Measurements from ENCODE around the gene RNF150. TPM values are rescaled to one million over a fixed set of nuclear protein-coding genes. Genes with fewer than 3 reads are reported as not detected.
"Not testable (repeated sequence)": the region's sequence is repeated elsewhere in the genome, so short reads cannot be mapped to it uniquely, and the experiment has no call there.

The RNF150 gene
- total RNA-seq, result under 1 TPM in 1 of 3 donors, not detected in 2; 0.03 TPM

DNA sequence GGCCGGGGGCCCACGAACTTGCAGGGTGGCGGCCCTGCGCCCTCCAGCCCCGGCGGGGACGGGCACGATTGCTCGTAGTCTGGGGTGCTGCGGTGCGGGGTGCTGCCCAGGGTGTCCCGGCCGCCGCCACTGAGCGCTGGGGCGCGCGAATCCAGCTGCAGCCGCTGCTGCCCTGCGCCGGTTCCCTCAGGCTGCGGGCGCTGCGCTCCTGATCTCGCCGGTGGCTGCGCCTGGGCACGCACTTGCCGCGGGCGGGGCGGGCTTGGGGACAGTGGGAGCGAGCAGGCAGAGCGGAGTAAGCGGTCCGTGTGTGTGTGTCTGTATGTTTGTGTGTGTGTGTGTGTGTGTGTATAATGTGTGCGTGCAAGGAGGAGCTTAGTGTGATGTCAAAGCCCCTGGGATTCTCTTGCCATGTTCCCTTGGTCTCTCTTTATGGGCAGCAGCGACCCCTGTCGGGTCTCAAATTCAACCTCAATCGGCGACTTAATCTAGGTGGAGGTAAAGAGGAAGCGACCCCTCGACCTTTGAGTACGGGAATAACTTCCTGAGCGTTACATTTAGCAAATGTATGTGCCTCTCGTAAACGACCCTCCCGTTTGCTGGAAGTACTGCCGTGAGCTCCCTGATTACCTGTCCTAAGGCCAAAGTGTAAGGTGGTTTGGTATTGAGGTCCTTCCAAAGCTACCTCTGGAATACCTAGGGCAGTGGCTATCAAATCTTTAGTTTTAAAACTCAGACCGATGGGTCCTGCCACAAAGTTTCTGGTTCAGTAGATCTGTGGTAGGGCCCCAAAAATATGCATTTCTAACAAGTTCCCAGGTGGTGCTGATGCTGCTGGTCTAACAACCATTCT is at the start of gene RNF150:
Gene RNF150 (minus strand): TSS at position 324 of the 853 bp plus-strand sequence.
- ATAC-seq (peak; percentile 75 to 78), DNase-seq (no peak)
- no peaks in the 10 kb centered on the region for H3K9me3 Mint-ChIP-seq
- H3K4me3 Mint-ChIP-seq, result peak within 1 kb of the TSS; percentile 80
- peaks cover 15% of the 10 kb centered on the region for H3K4me1 Mint-ChIP-seq (ENCODE audit: low read depth)
- no peaks in the 10 kb centered on the region for H3K36me3 Mint-ChIP-seq (ENCODE audit: insufficient read depth)
- H3K27me3 Mint-ChIP-seq (ENCODE audit: low read depth), result peaks cover 65% of the 10 kb centered on the region

DNA sequence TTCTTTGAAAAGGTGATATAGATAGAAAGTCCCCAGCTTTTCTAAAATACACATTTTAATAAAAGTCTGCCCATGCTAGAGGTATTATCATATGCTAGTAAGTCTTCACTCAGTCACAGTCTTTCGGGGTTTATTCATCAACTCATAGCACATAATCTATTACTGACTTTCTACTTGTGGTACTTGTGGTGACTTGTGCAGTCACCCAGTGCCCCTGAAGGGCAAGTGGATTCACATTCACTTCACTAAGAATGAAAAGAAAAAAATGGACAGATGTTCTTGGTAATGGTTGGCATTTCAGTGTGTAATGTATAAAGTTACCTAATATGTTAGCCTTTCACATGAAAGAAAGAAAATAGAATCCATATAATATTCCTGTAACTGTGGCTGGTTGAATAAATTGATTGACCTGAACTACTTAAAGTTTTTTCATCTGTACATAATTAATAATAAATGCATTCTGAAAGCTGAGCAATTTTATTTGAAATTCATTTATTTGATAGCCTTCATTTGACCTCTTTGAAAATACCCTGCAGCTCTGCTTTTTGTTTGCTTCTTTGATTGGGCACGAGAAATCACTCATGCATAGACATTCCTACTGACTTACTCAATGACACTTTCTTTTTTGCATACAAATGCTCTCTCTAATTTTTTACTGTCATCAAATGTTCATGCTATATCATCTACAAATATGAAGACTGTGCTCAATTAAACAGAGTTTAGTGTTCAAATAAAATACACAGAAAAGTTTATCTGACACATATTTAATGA is 47.9 kb upstream of the RNF150 start:
- no peak for DNase-seq
- H3K4me1 Mint-ChIP-seq (ENCODE audit: low read depth), result no peaks in the 10 kb centered on the region
- H3K9me3 Mint-ChIP-seq, result no peaks in the 10 kb centered on the region
- H3K27me3 Mint-ChIP-seq (ENCODE audit: low read depth), result peaks cover 14% of the 10 kb centered on the region
- no peak overlapping the region for H3K4me3 Mint-ChIP-seq
- no peaks in the 10 kb centered on the region for H3K36me3 Mint-ChIP-seq (ENCODE audit: insufficient read depth)
- no peak for ATAC-seq

DNA sequence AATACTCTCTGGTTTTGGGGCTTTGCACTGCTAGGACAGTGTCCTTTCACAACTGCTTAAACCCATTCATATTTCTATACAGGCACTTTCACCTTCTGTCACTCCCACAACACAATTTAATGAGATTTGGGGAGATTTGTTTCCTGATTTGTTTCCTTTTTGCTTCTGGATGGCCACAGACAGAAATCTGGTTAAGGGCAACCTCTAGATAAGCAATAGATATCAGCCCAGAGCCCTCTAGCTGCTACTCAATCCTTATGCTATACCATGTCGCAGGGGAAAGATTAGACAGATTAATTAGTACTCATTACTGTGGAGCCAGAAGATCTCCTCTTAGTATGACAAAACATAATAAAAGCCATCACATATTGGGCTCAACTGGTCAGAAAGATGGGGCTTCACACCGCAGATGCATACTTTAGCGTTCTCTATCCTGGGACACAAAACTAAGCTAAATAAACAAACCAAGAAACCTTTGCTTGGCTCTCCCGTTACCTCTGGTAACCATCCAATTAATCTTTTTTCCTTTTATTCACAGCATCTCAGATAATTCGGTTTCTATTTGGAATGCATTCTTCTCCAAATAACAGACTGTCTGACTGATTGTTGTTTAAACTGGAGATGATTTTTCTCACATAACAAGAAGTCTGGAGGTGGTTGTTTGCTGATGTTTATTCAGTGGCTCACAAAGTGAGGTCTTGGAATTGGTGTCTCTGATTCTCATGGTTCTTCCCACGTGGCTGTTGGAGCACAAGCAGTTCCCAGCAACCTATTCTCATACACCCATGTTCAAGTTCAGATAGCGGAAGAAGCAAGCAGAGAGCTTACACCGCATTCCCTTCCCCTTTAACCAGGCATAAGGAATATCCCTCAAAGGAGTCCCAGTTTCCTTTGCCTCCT is 46.5 kb upstream of the RNF150 start:
- no peak for DNase-seq
- Mint-ChIP-seq H3K9me3 (no peaks in the 10 kb centered on the region), H3K4me1 (ENCODE audit: low read depth) (no peaks in the 10 kb centered on the region), H3K27me3 (ENCODE audit: low read depth) (peaks cover 14% of the 10 kb centered on the region), H3K36me3 (ENCODE audit: insufficient read depth) (no peaks in the 10 kb centered on the region), H3K4me3 (no peak overlapping the region)
- no peak for ATAC-seq

DNA sequence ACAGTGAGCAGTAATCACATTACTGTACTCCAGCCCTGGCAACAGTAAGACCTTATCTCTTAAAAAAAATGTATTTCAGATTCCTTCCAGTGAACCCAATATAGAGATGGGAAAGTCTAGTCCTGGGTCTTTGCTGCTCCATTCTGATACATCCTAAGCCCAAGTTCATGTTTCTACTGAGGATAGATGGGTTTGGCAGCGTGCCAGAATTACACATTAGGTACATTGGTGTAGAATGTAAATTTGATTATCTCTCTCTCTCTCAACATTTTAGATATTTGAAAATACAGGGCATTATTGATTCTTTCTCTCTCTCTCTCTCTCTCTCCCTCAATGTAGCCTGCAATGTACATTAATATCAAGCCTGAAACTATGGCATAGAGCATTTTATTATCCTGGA is 43.9 kb upstream of the RNF150 start:
- no peaks in the 10 kb centered on the region for H3K9me3 Mint-ChIP-seq
- ATAC-seq, result no peak
- H3K4me3 Mint-ChIP-seq, result no peak overlapping the region
- no peaks in the 10 kb centered on the region for H3K4me1 Mint-ChIP-seq (ENCODE audit: low read depth)
- no peaks in the 10 kb centered on the region for H3K36me3 Mint-ChIP-seq (ENCODE audit: insufficient read depth)
- DNase-seq, result no peak
- peaks cover 12% of the 10 kb centered on the region for H3K27me3 Mint-ChIP-seq (ENCODE audit: low read depth)

DNA sequence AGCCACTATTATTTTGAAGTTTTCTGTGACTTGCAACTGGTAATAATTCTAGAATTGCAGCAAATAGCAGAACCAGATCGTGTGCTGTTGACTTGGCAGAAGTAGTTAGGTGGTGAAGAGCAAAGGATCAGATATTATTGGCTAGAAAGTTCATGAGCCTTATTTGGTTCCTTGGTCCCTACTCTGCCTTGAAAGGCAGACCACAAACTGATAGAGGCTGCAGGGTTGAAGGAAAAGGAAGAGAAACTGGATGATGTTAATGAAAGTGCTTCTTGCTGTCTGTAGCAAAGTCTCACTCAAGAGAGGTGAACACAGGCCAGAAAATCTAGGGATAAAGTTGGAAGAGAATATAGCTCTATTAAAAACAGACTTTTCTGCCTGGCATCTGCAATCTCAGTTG is 41.2 kb upstream of the RNF150 start:
- Mint-ChIP-seq H3K4me3 (no peak overlapping the region), H3K4me1 (ENCODE audit: low read depth) (no peaks in the 10 kb centered on the region), H3K9me3 (no peaks in the 10 kb centered on the region), H3K27me3 (ENCODE audit: low read depth) (peaks cover 6% of the 10 kb centered on the region), H3K36me3 (ENCODE audit: insufficient read depth) (no peaks in the 10 kb centered on the region)
- ATAC-seq, result no peak
- no peak for DNase-seq

DNA sequence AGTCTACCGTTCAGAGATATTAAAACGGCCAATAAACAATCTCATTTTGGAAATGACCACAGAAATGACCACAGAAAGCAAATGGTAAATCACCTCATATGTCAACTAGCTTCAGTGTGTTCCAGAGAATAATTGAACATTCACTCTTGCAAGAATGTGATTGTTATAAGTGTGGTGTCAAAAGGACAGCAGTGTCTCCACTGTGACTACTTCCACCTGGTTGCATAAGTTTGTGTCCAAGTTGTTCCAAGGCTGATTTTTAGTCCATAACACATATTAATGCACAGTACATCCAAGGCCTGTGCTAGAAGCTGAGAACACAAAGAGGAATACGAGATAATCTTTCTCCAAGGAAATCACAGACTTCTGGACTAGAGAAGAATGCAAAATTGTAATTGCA is 37.4 kb upstream of the RNF150 start:
- Mint-ChIP-seq H3K27me3 (ENCODE audit: low read depth) (peaks cover 3% of the 10 kb centered on the region), H3K9me3 (no peaks in the 10 kb centered on the region), H3K4me1 (ENCODE audit: low read depth) (no peaks in the 10 kb centered on the region), H3K36me3 (ENCODE audit: insufficient read depth) (no peaks in the 10 kb centered on the region), H3K4me3 (no peak overlapping the region)
- DNase-seq (no peak), ATAC-seq (no peak)

DNA sequence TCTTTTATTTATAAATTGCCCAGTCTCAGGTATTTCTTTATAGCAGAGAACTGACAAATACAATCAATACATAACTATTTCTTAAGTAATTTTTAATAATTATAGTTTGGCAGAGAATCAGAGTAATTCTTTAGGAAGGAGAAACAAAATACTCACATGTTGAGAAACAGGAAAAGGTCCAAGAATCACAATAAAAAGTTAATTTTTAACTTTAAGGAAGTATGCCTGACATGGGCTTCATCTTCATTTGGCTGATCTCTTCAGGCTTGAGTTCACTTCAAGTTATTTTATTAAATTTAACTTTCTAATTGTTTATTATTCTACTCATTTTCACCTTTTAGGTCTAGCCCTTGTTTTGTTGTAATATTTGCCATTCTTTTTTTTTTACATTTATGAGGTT is 36.1 kb upstream of the RNF150 start:
- DNase-seq, result no peak
- peaks cover 7% of the 10 kb centered on the region for H3K27me3 Mint-ChIP-seq (ENCODE audit: low read depth)
- no peaks in the 10 kb centered on the region for H3K9me3 Mint-ChIP-seq
- no peak for ATAC-seq
- no peaks in the 10 kb centered on the region for H3K4me1 Mint-ChIP-seq (ENCODE audit: low read depth)
- no peaks in the 10 kb centered on the region for H3K36me3 Mint-ChIP-seq (ENCODE audit: insufficient read depth)
- no peak overlapping the region for H3K4me3 Mint-ChIP-seq

DNA sequence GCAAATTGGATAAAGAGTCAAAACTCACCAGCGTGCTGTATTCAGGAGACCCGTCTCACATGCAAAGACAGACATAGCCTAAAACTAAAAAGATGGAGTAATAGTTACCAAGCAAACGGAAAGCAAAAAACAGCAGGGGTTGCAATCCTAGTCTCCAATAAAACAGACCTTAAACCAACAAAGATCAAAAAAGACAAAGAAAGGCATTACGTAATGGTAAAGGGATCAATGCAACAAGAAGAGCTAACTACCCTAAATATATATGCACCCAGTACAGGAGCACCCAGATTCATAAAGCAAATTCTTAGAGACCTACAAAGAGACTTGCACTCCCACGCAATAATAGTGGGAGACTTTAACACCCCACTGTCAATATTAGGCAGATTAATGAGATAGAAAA is 31.7 kb upstream of the RNF150 start:
- not testable (repeated sequence) for H3K9me3 Mint-ChIP-seq; H3K36me3 Mint-ChIP-seq (ENCODE audit: insufficient read depth); ATAC-seq; H3K4me1 Mint-ChIP-seq (ENCODE audit: low read depth); H3K4me3 Mint-ChIP-seq; DNase-seq
- H3K27me3 Mint-ChIP-seq (ENCODE audit: low read depth), result peaks cover 18% of the 10 kb centered on the region

DNA sequence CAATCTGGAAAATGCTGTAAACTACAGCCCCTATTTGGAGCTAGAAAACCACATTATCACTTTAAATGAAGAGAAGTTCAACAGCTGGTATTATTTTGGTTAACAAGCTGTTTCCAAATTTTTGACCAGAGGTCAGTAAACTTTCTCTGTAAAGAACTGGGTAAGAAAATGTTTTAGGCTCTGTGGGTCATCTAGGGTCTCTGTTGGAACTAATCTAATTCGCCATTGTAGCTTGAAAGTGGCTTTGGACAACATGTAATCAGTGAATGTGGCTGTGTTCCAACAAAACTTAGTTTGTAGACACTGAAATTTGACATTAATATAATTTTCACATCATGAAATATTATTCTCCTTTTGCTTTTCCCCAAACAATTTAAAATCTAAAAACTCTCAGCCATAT is 25.8 kb upstream of the RNF150 start:
- peaks cover 11% of the 10 kb centered on the region for H3K27me3 Mint-ChIP-seq (ENCODE audit: low read depth)
- H3K9me3 Mint-ChIP-seq, result peaks cover 4% of the 10 kb centered on the region
- no peak for DNase-seq
- no peaks in the 10 kb centered on the region for H3K36me3 Mint-ChIP-seq (ENCODE audit: insufficient read depth)
- H3K4me1 Mint-ChIP-seq (ENCODE audit: low read depth), result no peaks in the 10 kb centered on the region
- H3K4me3 Mint-ChIP-seq, result no peak overlapping the region
- no peak for ATAC-seq

DNA sequence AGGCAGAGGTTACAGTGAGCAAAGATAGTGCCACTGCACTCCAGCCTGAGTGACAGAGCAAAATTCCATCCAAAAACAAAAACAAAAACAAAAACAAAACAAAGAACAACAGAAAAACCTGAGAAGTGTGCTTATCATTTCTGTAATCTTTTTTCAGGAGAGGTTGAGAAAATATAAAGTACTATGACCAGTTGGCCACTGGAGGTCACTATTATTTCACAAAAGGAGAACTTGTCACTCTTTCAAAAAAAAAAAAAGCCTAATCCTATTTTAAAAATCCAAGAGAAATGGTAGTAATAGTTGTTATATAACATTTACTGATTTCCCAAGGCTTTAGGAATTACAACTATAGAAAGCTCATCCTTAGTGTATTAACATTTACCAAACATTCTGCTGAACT is 24.9 kb upstream of the RNF150 start:
- ATAC-seq (no peak), DNase-seq (no peak)
- Mint-ChIP-seq H3K4me1 (ENCODE audit: low read depth) (no peaks in the 10 kb centered on the region), H3K9me3 (peaks cover 4% of the 10 kb centered on the region), H3K36me3 (ENCODE audit: insufficient read depth) (no peaks in the 10 kb centered on the region), H3K27me3 (ENCODE audit: low read depth) (peaks cover 6% of the 10 kb centered on the region), H3K4me3 (no peak overlapping the region)

DNA sequence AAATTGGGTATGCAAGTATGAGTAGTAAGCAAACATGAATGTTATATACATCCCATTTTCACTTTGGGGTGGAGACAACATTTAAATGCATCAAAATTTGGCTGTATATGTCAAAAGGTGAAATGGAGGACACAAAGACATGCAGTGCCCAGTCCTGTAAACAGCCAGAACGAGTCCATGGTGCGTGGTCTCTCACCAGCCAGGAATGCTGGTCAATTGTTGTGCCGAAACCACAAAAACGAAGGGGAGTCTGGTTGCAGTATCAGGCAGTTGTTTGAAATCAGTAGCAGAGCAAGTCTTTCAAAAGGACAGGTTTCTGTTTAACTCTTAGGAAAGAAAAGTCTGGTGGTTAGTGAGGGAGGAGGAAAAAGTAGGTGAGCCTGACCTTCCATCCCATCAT is 22.3 kb upstream of the RNF150 start:
- DNase-seq, result no peak
- ATAC-seq, result no peak
- H3K36me3 Mint-ChIP-seq (ENCODE audit: insufficient read depth), result no peaks in the 10 kb centered on the region
- H3K27me3 Mint-ChIP-seq (ENCODE audit: low read depth), result no peaks in the 10 kb centered on the region
- H3K9me3 Mint-ChIP-seq, result no peaks in the 10 kb centered on the region
- H3K4me1 Mint-ChIP-seq (ENCODE audit: low read depth), result no peaks in the 10 kb centered on the region
- H3K4me3 Mint-ChIP-seq, result no peak overlapping the region

DNA sequence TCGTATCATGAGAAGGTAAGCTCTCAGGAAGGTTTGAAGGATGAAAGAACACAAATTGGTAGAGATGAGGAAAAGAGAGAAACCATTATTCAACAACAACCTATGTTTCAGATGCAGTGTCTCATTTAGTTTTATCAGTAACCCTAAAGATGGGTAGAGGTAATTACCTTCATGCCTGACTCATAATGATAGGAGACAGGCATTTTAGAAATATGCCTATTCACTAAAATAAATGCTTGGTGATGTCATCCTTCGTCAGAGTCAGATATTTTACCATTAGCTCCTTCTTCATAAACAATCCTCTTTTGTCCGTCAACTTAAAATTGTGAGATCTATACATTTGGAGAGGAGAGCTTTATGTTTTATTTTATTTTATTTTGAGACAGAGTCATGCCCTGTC is 21.5 kb upstream of the RNF150 start:
- Mint-ChIP-seq H3K4me1 (ENCODE audit: low read depth) (no peaks in the 10 kb centered on the region), H3K27me3 (ENCODE audit: low read depth) (no peaks in the 10 kb centered on the region), H3K9me3 (no peaks in the 10 kb centered on the region), H3K4me3 (no peak overlapping the region), H3K36me3 (ENCODE audit: insufficient read depth) (no peaks in the 10 kb centered on the region)
- DNase-seq, result no peak
- no peak for ATAC-seq

DNA sequence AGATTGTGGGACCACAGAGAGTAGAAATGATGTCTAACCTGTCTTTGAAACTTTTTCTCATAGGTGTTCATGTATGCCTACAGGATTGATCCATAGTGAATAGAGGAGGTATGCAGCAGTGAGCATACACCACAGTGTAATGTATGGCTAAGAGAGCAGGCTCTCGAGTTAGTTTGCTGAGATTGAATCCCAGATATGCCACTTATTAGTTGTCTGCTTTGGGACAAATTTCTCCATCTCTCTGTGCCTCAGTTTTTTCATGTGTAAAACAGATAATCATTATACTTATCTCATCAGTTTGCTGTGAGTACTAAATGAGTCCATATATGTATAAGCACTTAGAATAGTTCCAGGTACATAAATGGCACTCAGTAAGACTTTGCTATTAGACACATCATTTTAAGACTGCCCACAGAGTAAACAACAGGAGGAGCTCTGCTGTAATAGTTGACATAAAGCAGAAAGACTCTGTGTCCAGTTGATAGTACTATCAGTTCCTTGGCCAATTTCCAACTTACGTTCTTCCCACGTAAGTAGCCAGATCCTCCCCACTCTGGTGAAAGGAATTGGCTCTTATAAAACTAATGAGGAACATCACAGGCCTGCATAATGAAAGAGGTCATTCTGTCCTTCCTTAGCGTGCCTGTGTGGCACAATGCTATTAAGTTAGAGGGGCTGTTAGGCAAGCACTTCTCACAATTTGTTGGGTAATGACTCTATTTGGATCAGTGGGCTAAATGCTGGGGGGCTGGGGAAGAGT is 20.7 kb upstream of the RNF150 start:
- Mint-ChIP-seq H3K36me3 (ENCODE audit: insufficient read depth) (no peaks in the 10 kb centered on the region), H3K27me3 (ENCODE audit: low read depth) (no peaks in the 10 kb centered on the region), H3K9me3 (no peaks in the 10 kb centered on the region), H3K4me1 (ENCODE audit: low read depth) (no peaks in the 10 kb centered on the region), H3K4me3 (no peak overlapping the region)
- ATAC-seq (no peak), DNase-seq (no peak)

DNA sequence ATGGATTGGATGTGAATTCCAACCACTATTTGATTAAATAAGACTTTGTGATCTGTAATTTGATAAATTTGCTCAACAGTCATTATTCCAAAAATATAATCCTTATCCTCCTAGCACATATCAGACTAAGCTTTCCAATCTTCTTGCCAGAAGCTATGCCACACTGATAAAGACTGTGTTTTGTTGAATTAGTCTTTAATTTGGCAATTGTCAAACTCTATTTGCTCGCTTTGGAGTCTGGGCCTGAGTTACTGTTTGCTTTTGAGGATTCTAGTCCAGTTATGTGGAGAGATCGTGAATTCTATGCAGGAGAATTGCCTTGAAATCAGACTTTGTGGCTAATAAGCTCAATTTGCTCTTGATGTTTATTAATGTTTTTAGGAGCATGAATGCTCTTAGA is 10.9 kb upstream of the RNF150 start:
- no peaks in the 10 kb centered on the region for H3K36me3 Mint-ChIP-seq (ENCODE audit: insufficient read depth)
- no peak for DNase-seq
- no peaks in the 10 kb centered on the region for H3K9me3 Mint-ChIP-seq
- no peak overlapping the region for H3K4me3 Mint-ChIP-seq
- ATAC-seq, result no peak
- H3K27me3 Mint-ChIP-seq (ENCODE audit: low read depth), result no peaks in the 10 kb centered on the region
- no peaks in the 10 kb centered on the region for H3K4me1 Mint-ChIP-seq (ENCODE audit: low read depth)
